KOPT-K1 (cell line): ENCODE data around the gene CR1.

Source experiments
- H3K27ac ChIP-seq: fragments of 200-600 bp; sonication (generic); 2 replicates; pipeline ENCODE4 v1.5.1; 2016; ENCODE audit warnings: antibody characterized with exemption, mild to moderate bottlenecking, low read depth, low read length; ENCODE audit not compliant: poor library complexity, severe bottlenecking
- H3K36me3 ChIP-seq: fragments of 200-600 bp; sonication (generic); 2 replicates; pipeline ENCODE4 v1.5.1; 2017; ENCODE audit warnings: antibody characterized with exemption, mild to moderate bottlenecking, low read length, moderate library complexity; ENCODE audit not compliant: insufficient read depth
- H3K9me3 ChIP-seq: fragments of 200-600 bp; sonication (generic); 2 replicates; pipeline ENCODE4 v1.5.1; 2017; ENCODE audit warnings: antibody characterized with exemption, low read length, mild to moderate bottlenecking; ENCODE audit not compliant: insufficient read depth, poor library complexity, severe bottlenecking

CR1 gene

GRCh38 chr1:207495801-207496792 is at the start of gene CR1:
Gene CR1 (plus strand): TSS chr1:207496157. CDS start chr1:207496268, 111 bp downstream.
- no peaks in the 10 kb centered on the region for H3K9me3 ChIP-seq
- H3K27ac ChIP-seq, result no peak within 1 kb of the TSS
- no peaks in the 10 kb centered on the region for H3K36me3 ChIP-seq

- no peaks in the 10 kb centered on the region for H3K9me3 ChIP-seq
- no peaks in the 10 kb centered on the region for H3K36me3 ChIP-seq
- H3K27ac ChIP-seq, result no peak overlapping the region
These were observed 42.3 kb upstream of the CR1 start for GRCh38 chr1:207453710-207454045.

- H3K9me3 ChIP-seq, result no peaks in the 10 kb centered on the region
- no peaks in the 10 kb centered on the region for H3K36me3 ChIP-seq
- H3K27ac ChIP-seq, result peak within 1 kb of the TSS; percentile 94
These were observed 41.7 kb upstream of the CR1 start, which contains the start of gene CR2 for GRCh38 chr1:207454046-207454964. Gene CR2 (plus strand): TSS chr1:207454328. CDS start chr1:207454419, 91 bp downstream.

GRCh38 chr1:207455183-207455754 is 40.7 kb upstream of the CR1 start:
- Histone ChIP-seq H3K36me3 (no peaks in the 10 kb centered on the region), H3K9me3 (no peaks in the 10 kb centered on the region), H3K27ac (peak overlapping the region; percentile 94)

GRCh38 chr1:207458414-207458813 is 37.5 kb upstream of the CR1 start:
- peak overlapping the region; percentile 94 for H3K27ac ChIP-seq
- H3K36me3 ChIP-seq, result no peaks in the 10 kb centered on the region

GRCh38 chr1:207459008-207459407 is 36.9 kb upstream of the CR1 start:
- Histone ChIP-seq H3K9me3 (no peaks in the 10 kb centered on the region), H3K27ac (peak overlapping the region; percentile 94), H3K36me3 (no peaks in the 10 kb centered on the region)

More at GRCh38 chr1:207458414-207458813, 37.5 kb upstream of the CR1 start:
- no peaks in the 10 kb centered on the region for H3K9me3 ChIP-seq

GRCh38 chr1:207461649-207462048 is 34.3 kb upstream of the CR1 start:
- Histone ChIP-seq H3K36me3 (no peaks in the 10 kb centered on the region), H3K27ac (peak overlapping the region; percentile 94), H3K9me3 (no peaks in the 10 kb centered on the region)

- peak overlapping the region; percentile 94 for H3K27ac ChIP-seq
- no peaks in the 10 kb centered on the region for H3K9me3 ChIP-seq
- no peaks in the 10 kb centered on the region for H3K36me3 ChIP-seq
These were observed 33.4 kb upstream of the CR1 start for GRCh38 chr1:207462535-207462934.

GRCh38 chr1:207463021-207463420 is 32.9 kb upstream of the CR1 start:
- Histone ChIP-seq H3K9me3 (no peaks in the 10 kb centered on the region), H3K36me3 (no peaks in the 10 kb centered on the region), H3K27ac (peak overlapping the region; percentile 94)

- Histone ChIP-seq H3K27ac (peak overlapping the region; percentile 94), H3K9me3 (no peaks in the 10 kb centered on the region), H3K36me3 (no peaks in the 10 kb centered on the region)
These were observed 32.4 kb upstream of the CR1 start for GRCh38 chr1:207463571-207463970.

- Histone ChIP-seq H3K36me3 (peaks cover 22% of the 10 kb centered on the region; the same call in 1 of the 2 replicates), H3K9me3 (no peaks in the 10 kb centered on the region), H3K27ac (peak overlapping the region; percentile 55)
These were observed 25.0 kb upstream of the CR1 start for GRCh38 chr1:207470927-207471326.

GRCh38 chr1:207474210-207474609 is 21.7 kb upstream of the CR1 start:
- Histone ChIP-seq H3K9me3 (no peaks in the 10 kb centered on the region), H3K36me3 (peaks cover 30% of the 10 kb centered on the region; the same call in 1 of the 2 replicates), H3K27ac (no peak overlapping the region)

GRCh38 chr1:207486198-207486597 is 9.8 kb upstream of the CR1 start:
- Histone ChIP-seq H3K9me3 (no peaks in the 10 kb centered on the region), H3K36me3 (no peaks in the 10 kb centered on the region), H3K27ac (no peak overlapping the region)

GRCh38 chr1:207487636-207488035 is 8.3 kb upstream of the CR1 start:
- H3K9me3 ChIP-seq, result no peaks in the 10 kb centered on the region
- H3K36me3 ChIP-seq, result no peaks in the 10 kb centered on the region
- H3K27ac ChIP-seq, result no peak overlapping the region

GRCh38 chr1:207493212-207493611 is 2.7 kb upstream of the CR1 start:
- Histone ChIP-seq H3K27ac (no peak overlapping the region), H3K36me3 (no peaks in the 10 kb centered on the region), H3K9me3 (no peaks in the 10 kb centered on the region)
